HepG2 (cell line): ENCODE data around the gene TBC1D32.

Experiments
- CBX1 ChIP-seq: IDR thresholded peaks from one replicate; pipeline ENCODE4 v1.6.1; 2016; ENCODE audit warnings: antibody characterized with exemption, low read depth
- CBX5 ChIP-seq: sonication (generic); formaldehyde crosslinking; IDR thresholded peaks from 2 replicates; pipeline ENCODE4 v1.4.0; 2020; ENCODE audit warnings: missing genetic modification reagents, borderline replicate concordance
- EZH2 ChIP-seq: conservative IDR thresholded peaks from 2 replicates; pipeline ENCODE4 v1.6.1; 2012; ENCODE audit warnings: mild to moderate bottlenecking, low read depth, low read length, moderate library complexity
- GABPB1 ChIP-seq: IDR thresholded peaks from 2 replicates; pipeline ENCODE4 v1.6.1; 2016; ENCODE audit warnings: mild to moderate bottlenecking, missing genetic modification reagents, moderate library complexity, missing compliant biosample characterization
- MXI1 ChIP-seq: IDR thresholded peaks from 3 replicates; pipeline ENCODE4 v1.6.1; 2012; ENCODE audit warnings: low read depth, low read length, inconsistent platforms, borderline replicate concordance
- MYC ChIP-seq: sonication (generic); formaldehyde crosslinking; IDR thresholded peaks from 2 replicates; pipeline ENCODE4 v1.9.0; 2021; ENCODE audit warnings: missing genetic modification reagents, borderline replicate concordance
- SRSF9 ChIP-seq: fragments of 200-400 bp; formaldehyde crosslinking; IDR thresholded peaks from 2 replicates; pipeline ENCODE4 v1.6.1; 2018; ENCODE audit warnings: borderline replicate concordance, mild to moderate bottlenecking, low read depth, low read length; ENCODE audit not compliant: insufficient read depth, poor library complexity, severe bottlenecking
- TMF1 ChIP-seq: sonication (generic); formaldehyde crosslinking; IDR thresholded peaks from 2 replicates; pipeline ENCODE4 v1.8.1; 2022; ENCODE audit warnings: low read depth, missing genetic modification reagents
- ZKSCAN5 ChIP-seq: sonication (generic); formaldehyde crosslinking; IDR thresholded peaks from 2 replicates; pipeline ENCODE4 v1.5.1; 2020; ENCODE audit warnings: mild to moderate bottlenecking, missing genetic modification reagents
- ZNF768 ChIP-seq: sonication (generic); formaldehyde crosslinking; IDR thresholded peaks from 2 replicates; pipeline ENCODE4 v1.4.0; 2020; ENCODE audit warnings: missing genetic modification reagents
- ZNF776 ChIP-seq: sonication (generic); formaldehyde crosslinking; IDR thresholded peaks from 2 replicates; pipeline ENCODE4 v1.4.0; 2020; ENCODE audit warnings: mild to moderate bottlenecking, missing genetic modification reagents
- TF ChIP-seq, protein P1 (sequence below): sonication (generic); formaldehyde crosslinking; IDR thresholded peaks from 2 replicates; pipeline ENCODE4 v1.5.0; 2020; ENCODE audit warnings: mild to moderate bottlenecking, missing genetic modification reagents, moderate library complexity

DNA sequence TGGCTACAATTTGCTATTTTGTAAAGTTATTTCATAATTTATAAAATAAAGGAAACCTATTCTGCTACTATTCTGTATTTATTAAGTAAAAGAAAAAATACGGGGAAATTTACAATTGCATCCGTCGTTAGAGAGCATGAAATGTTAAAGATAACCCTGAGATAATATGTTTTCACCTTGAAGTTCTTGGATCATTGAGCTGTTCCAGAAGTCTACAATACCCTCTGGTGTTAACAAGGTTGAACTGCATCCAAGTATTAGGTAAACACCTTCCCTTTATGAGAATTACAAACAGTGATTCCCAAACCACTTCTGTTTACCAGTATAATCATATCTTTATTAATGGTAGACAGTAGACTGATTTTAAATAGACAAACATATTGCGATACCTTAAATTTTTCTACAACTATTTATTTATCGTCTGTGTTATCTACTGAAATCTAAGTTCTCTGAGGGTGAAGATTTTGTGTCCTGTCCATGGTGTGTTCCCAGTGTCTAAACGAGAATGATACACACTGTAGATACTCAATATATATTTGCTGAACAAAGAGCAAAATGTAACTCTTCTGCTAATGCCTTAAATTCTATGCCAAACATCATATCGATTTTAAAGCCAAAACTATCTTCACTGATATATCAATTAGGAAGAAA is 28.2 kb downstream of the TBC1D32 start:
- no peak for TF ChIP-seq ZNF768
- no peak for TF ChIP-seq CBX1
- no peak for TF ChIP-seq ZKSCAN5 (CRISPR knock-in tag)
- TF ChIP-seq, protein P1, sequence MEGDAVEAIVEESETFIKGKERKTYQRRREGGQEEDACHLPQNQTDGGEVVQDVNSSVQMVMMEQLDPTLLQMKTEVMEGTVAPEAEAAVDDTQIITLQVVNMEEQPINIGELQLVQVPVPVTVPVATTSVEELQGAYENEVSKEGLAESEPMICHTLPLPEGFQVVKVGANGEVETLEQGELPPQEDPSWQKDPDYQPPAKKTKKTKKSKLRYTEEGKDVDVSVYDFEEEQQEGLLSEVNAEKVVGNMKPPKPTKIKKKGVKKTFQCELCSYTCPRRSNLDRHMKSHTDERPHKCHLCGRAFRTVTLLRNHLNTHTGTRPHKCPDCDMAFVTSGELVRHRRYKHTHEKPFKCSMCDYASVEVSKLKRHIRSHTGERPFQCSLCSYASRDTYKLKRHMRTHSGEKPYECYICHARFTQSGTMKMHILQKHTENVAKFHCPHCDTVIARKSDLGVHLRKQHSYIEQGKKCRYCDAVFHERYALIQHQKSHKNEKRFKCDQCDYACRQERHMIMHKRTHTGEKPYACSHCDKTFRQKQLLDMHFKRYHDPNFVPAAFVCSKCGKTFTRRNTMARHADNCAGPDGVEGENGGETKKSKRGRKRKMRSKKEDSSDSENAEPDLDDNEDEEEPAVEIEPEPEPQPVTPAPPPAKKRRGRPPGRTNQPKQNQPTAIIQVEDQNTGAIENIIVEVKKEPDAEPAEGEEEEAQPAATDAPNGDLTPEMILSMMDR (CRISPR knock-in tag): peak; percentile 77
- no peak for TF ChIP-seq EZH2
- no peak for TF ChIP-seq SRSF9
- TF ChIP-seq CBX5 (CRISPR knock-in tag): no peak
- no peak for TF ChIP-seq MXI1
- TF ChIP-seq MYC (CRISPR knock-in tag): no peak
- no peak for TF ChIP-seq GABPB1 (CRISPR knock-in tag)
- no peak for TF ChIP-seq TMF1 (CRISPR knock-in tag)
- no peak for TF ChIP-seq ZNF776
